ENCODE measurements around the gene YKT6.

DNA sequence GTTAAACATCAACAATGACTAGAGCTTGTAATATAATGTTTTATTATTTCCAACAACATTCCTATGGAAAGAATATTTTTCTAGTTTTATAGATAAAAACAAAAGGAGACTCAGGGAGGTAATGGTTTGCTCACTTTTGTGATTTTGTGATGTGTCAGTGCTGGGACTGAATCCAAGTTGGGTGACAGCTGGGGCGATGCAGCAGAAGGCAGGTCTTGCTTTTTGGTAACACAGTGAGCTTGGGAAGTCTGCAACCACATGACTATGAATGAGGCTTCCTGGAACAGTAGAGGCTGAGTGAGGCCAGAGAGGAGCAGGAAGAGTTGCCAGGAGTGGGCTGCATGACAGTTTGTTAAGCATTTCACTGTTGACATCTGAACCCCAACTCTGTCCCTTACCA lies 4.9 kb upstream of the YKT6 start:
- TF ChIP-seq POLR2AphosphoS5 (IDR thresholded peaks at IDR 0.05; ENCODE audit: low read depth, low read length) (no peak), POLR2A (IDR thresholded peaks at IDR 0.05; ENCODE audit: low read depth, low read length) (no peak), TAF1 (IDR thresholded peaks at IDR 0.05; ENCODE audit: borderline replicate concordance, low read depth, low read length) (no peak)

All from GM12892 (cell line).